Calu3 (cell line): ENCODE measurements around the gene SLC6A5. TPM values are rescaled to one million over a fixed set of nuclear protein-coding genes. Genes with fewer than 3 reads are reported as not detected.

Experiments used
- BruUV-seq: library from RNA; stranded (reverse); fragments of 400-500 nt; replicated peaks from 2 replicates; lab custom pipeline; 2021; lab: Mats Ljungman, UMichigan
- CTCF ChIA-PET: fragments of 300-600 bp; sonication (Branson Sonifier 250); formaldehyde crosslinking; loops from one replicate; lab custom pipeline; 2022; ENCODE audit warnings: antibody characterized with exemption; lab: Charles Lee
- DNase-seq: peaks from one replicate; pipeline ENCODE4 v3.0.0; 2022
- H3K27ac Mint-ChIP-seq: one replicate; pipeline ENCODE4 v1.8.0; 2022; ENCODE audit warnings: mixed read lengths; ENCODE audit not compliant: unreplicated experiment
- H3K27me3 Mint-ChIP-seq: one replicate; pipeline ENCODE4 v1.8.0; 2022; ENCODE audit warnings: mixed read lengths; ENCODE audit not compliant: unreplicated experiment
- H3K36me3 Mint-ChIP-seq: one replicate; pipeline ENCODE4 v1.8.0; 2022; ENCODE audit warnings: mild to moderate bottlenecking, moderate library complexity, mixed read lengths; ENCODE audit not compliant: insufficient read depth, unreplicated experiment
- H3K4me1 Mint-ChIP-seq: one replicate; pipeline ENCODE4 v1.8.0; 2022; ENCODE audit warnings: mild to moderate bottlenecking, low read depth, mixed read lengths; ENCODE audit not compliant: unreplicated experiment
- H3K4me3 Mint-ChIP-seq: one replicate; pipeline ENCODE4 v1.8.0; 2022; ENCODE audit warnings: mild to moderate bottlenecking, low read depth, moderate library complexity, mixed read lengths; ENCODE audit not compliant: unreplicated experiment
- H3K9me3 Mint-ChIP-seq: one replicate; pipeline ENCODE4 v1.8.0; 2022; ENCODE audit warnings: low read depth, mixed read lengths; ENCODE audit not compliant: unreplicated experiment
- intact Hi-C: fragments of 100-400 bp; cut with micrococcal nuclease; formaldehyde crosslinking; loops from one replicate; pipeline ENCODE4 v1.10.0; 2022; ENCODE audit not compliant: unreplicated experiment
- total RNA-seq: library from RNA; stranded (reverse); gene quantifications from 2 replicates; pipeline ENCODE4 v1.2.3, GENCODE V29; 2022
- TF ChIP-seq, protein P1 (sequence below): fragments of 200-600 bp; IDR thresholded peaks from one replicate; pipeline ENCODE4 v1.8.0; 2022; ENCODE audit warnings: antibody characterized with exemption; ENCODE audit not compliant: unreplicated experiment

SLC6A5 gene
- total RNA-seq, 1 experiment from 2014 or later, result not detected

GRCh38 chr11:20654038-20654437 lies 54.6 kb downstream of the SLC6A5 start:
- TF ChIP-seq, protein P1, sequence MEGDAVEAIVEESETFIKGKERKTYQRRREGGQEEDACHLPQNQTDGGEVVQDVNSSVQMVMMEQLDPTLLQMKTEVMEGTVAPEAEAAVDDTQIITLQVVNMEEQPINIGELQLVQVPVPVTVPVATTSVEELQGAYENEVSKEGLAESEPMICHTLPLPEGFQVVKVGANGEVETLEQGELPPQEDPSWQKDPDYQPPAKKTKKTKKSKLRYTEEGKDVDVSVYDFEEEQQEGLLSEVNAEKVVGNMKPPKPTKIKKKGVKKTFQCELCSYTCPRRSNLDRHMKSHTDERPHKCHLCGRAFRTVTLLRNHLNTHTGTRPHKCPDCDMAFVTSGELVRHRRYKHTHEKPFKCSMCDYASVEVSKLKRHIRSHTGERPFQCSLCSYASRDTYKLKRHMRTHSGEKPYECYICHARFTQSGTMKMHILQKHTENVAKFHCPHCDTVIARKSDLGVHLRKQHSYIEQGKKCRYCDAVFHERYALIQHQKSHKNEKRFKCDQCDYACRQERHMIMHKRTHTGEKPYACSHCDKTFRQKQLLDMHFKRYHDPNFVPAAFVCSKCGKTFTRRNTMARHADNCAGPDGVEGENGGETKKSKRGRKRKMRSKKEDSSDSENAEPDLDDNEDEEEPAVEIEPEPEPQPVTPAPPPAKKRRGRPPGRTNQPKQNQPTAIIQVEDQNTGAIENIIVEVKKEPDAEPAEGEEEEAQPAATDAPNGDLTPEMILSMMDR, result no peak

GRCh38 chr11:20656901-20657300 lies 57.5 kb downstream of the SLC6A5 start:
- no peak overlapping the region for H3K4me3 Mint-ChIP-seq
- H3K36me3 Mint-ChIP-seq, result no peaks in the 10 kb centered on the region
- H3K27ac Mint-ChIP-seq, result no peak overlapping the region
- no peak for DNase-seq
- CTCF ChIA-PET, result interaction anchor here (1.2 kb wide), 1 partner anchor 54 kb away, joined by 6 read pairs; no protein-coding TSS in a partner anchor
- H3K9me3 Mint-ChIP-seq, result no peaks in the 10 kb centered on the region
- H3K4me1 Mint-ChIP-seq, result no peaks in the 10 kb centered on the region
- BruUV-seq, result no TSS peak
- intact Hi-C loops, result no loop called here
- peaks cover 49% of the 10 kb centered on the region for H3K27me3 Mint-ChIP-seq
- TF ChIP-seq, protein P1, result no peak

More at GRCh38 chr11:20654038-20654437, 54.6 kb downstream of the SLC6A5 start:
- no peak overlapping the region for H3K27ac Mint-ChIP-seq
- H3K9me3 Mint-ChIP-seq, result no peaks in the 10 kb centered on the region
- no peak for DNase-seq
- CTCF ChIA-PET, result interaction anchor here (0.6 kb wide), 2 partner anchors 97 to 478 kb away, joined by 3 read pairs; no protein-coding TSS in a partner anchor
- no peaks in the 10 kb centered on the region for H3K36me3 Mint-ChIP-seq
- H3K4me3 Mint-ChIP-seq, result no peak overlapping the region
- peaks cover 52% of the 10 kb centered on the region for H3K27me3 Mint-ChIP-seq
- no TSS peak for BruUV-seq
- intact Hi-C loops, result no loop called here
- no peaks in the 10 kb centered on the region for H3K4me1 Mint-ChIP-seq

GRCh38 chr11:20658135-20658534 lies 58.7 kb downstream of the SLC6A5 start:
- TF ChIP-seq, protein P1, result no peak
- no peak overlapping the region for H3K27ac Mint-ChIP-seq
- no peaks in the 10 kb centered on the region for H3K9me3 Mint-ChIP-seq
- H3K4me1 Mint-ChIP-seq, result no peaks in the 10 kb centered on the region
- no peak for DNase-seq
- intact Hi-C loops, result no loop called here
- no peak overlapping the region for H3K4me3 Mint-ChIP-seq
- H3K36me3 Mint-ChIP-seq, result no peaks in the 10 kb centered on the region
- CTCF ChIA-PET, result no interaction called here
- peaks cover 36% of the 10 kb centered on the region for H3K27me3 Mint-ChIP-seq
- no TSS peak for BruUV-seq

GRCh38 chr11:20661445-20661844 lies 62.0 kb downstream of the SLC6A5 start:
- Mint-ChIP-seq H3K4me3 (no peak overlapping the region), H3K9me3 (no peaks in the 10 kb centered on the region), H3K27me3 (peaks cover 18% of the 10 kb centered on the region), H3K27ac (no peak overlapping the region), H3K4me1 (no peaks in the 10 kb centered on the region), H3K36me3 (no peaks in the 10 kb centered on the region)
- CTCF ChIA-PET, result interaction anchor here (0.6 to 0.7 kb wide), 2 partner anchors 966 to 1088 kb away, joined by 5 to 7 read pairs; no protein-coding TSS in a partner anchor
- TF ChIP-seq, protein P1, result no peak
- intact Hi-C loops, result no loop called here
- no peak for DNase-seq
- no TSS peak for BruUV-seq
